PC-3 (cell line): ENCODE measurements around the gene ENO4. TPM values are rescaled to one million over a fixed set of nuclear protein-coding genes. Genes with fewer than 3 reads are reported as not detected.

ENCODE experiments used
- ATAC-seq: fragments of 200-7000 bp; cut with Tn5 transposase; 2 replicates; pipeline ENCODE4 v1.9.1; 2020; ENCODE audit warnings: mild to moderate bottlenecking, moderate library complexity
- Bru-seq: library from RNA; stranded (reverse); fragments of 400-500 nt; gene quantifications from one replicate; lab custom pipeline; 2021; lab: Mats Ljungman, UMichigan
- BruChase-seq, 2 experiments: library from RNA; stranded (reverse); fragments of 400-500 nt; gene quantifications; one replicate each; lab custom pipeline; 2021; lab: Mats Ljungman, UMichigan
- BruUV-seq: library from RNA; stranded (reverse); fragments of 400-500 nt; replicated peaks from 2 replicates; lab custom pipeline; 2021; lab: Mats Ljungman, UMichigan
- CTCF ChIA-PET: fragments of 300-600 bp; sonication (Branson Sonifier 250); formaldehyde crosslinking; loops from one replicate; lab custom pipeline; 2022; ENCODE audit warnings: antibody characterized with exemption; lab: Charles Lee
- POLR2A ChIA-PET: fragments of 300-600 bp; sonication (Branson Sonifier 250); formaldehyde crosslinking; loops from one replicate; lab custom pipeline; 2022; ENCODE audit warnings: antibody characterized with exemption; ENCODE audit not compliant: unreplicated experiment; lab: Charles Lee
- DNase-seq: peaks from one replicate; pipeline ENCODE4 v3.0.0-alpha.2; 2015
- H2AFZ ChIP-seq: fragments of 300-600 bp; sonication (generic); 2 replicates; pipeline ENCODE4 v1.6.0; 2016; ENCODE audit warnings: antibody characterized with exemption, low read length
- H3F3A ChIP-seq: fragments of 300-600 bp; sonication (generic); one replicate; pipeline ENCODE4 v1.6.0; 2017; ENCODE audit warnings: antibody characterized with exemption, low read length, control low read depth, mild to moderate bottlenecking; ENCODE audit not compliant: unreplicated experiment
- H3K27ac ChIP-seq: fragments of 300-600 bp; sonication (generic); 2 replicates; pipeline ENCODE4 v1.5.1; 2016; ENCODE audit warnings: mild to moderate bottlenecking, low read length
- H3K27me3 ChIP-seq: fragments of 300-600 bp; sonication (generic); 2 replicates; pipeline ENCODE4 v1.6.1; 2016; ENCODE audit warnings: low read length, mixed read lengths
- H3K36me3 ChIP-seq: fragments of 300-600 bp; sonication (generic); 2 replicates; pipeline ENCODE4 v1.6.1; 2016; ENCODE audit warnings: low read depth, mixed run types, low read length, mixed read lengths
- H3K4me1 ChIP-seq: fragments of 300-600 bp; sonication (generic); 2 replicates; pipeline ENCODE4 v1.5.1; 2016; ENCODE audit warnings: low read length; ENCODE audit not compliant: insufficient read depth
- H3K4me2 ChIP-seq: fragments of 300-600 bp; sonication (generic); 2 replicates; pipeline ENCODE4 v1.6.0; 2016; ENCODE audit warnings: low read length
- H3K4me3 ChIP-seq: fragments of 300-600 bp; sonication (generic); 2 replicates; pipeline ENCODE4 v1.5.1; 2016; ENCODE audit warnings: mild to moderate bottlenecking, low read length, mixed read lengths
- H3K79me2 ChIP-seq: fragments of 300-600 bp; sonication (generic); 2 replicates; pipeline ENCODE4 v1.6.1; 2017; ENCODE audit warnings: low read length, mixed read lengths
- H3K9ac ChIP-seq: fragments of 300-600 bp; sonication (generic); 2 replicates; pipeline ENCODE4 v1.6.0; 2016; ENCODE audit warnings: mild to moderate bottlenecking, low read length
- H3K9me2 ChIP-seq: fragments of 300-600 bp; sonication (generic); replicated peaks from 2 replicates; pipeline ENCODE4 v1.6.1; 2016; ENCODE audit warnings: mixed run types, low read length, mixed read lengths
- H3K9me3 ChIP-seq: fragments of 300-600 bp; sonication (generic); 2 replicates; pipeline ENCODE4 v1.6.1; 2016; ENCODE audit warnings: low read length, mixed read lengths
- H4K20me1 ChIP-seq: fragments of 300-600 bp; sonication (generic); 2 replicates; pipeline ENCODE4 v1.6.1; 2016; ENCODE audit warnings: low read length, mixed read lengths
- CTCF ChIP-seq: fragments of 300-600 bp; sonication (generic); conservative IDR thresholded peaks from 2 replicates; pipeline ENCODE4 v1.5.1; 2017; ENCODE audit warnings: antibody characterized with exemption, low read depth, mild to moderate bottlenecking, low read length
- EZH2 ChIP-seq: fragments of 300-600 bp; sonication (generic); IDR thresholded peaks from one replicate; pipeline ENCODE4 v1.6.1; 2017; ENCODE audit warnings: antibody characterized with exemption, mild to moderate bottlenecking, low read length; ENCODE audit not compliant: unreplicated experiment
- EZH2phosphoT487 ChIP-seq: fragments of 300-600 bp; sonication (generic); IDR thresholded peaks from 2 replicates; pipeline ENCODE4 v1.6.1; 2018; ENCODE audit warnings: mild to moderate bottlenecking, antibody characterized with exemption, low read length, borderline replicate concordance
- intact Hi-C: fragments of 100-400 bp; cut with micrococcal nuclease; formaldehyde crosslinking; loops from 2 replicates; pipeline ENCODE4 v1.9.0; 2023
- long read RNA-seq: library from polyadenylated mRNA; unstranded; transcript quantifications from one replicate; pipeline ENCODE4 v2.0.0, GENCODE V29; 2021; ENCODE audit not compliant: unreplicated experiment
- total RNA-seq: library from RNA; depleted of rRNA; stranded (reverse); fragments of >200 nt; gene quantifications from 2 replicates; pipeline ENCODE4 v1.2.3, GENCODE V29; 2014; rRNA removed

Gene ENO4
- 0.35 TPM in 1 of 2 replicates, not detected in the other for total RNA-seq
- percentile 18 among the genes with signal in this experiment for Bru-seq, nascent RNA
- BruChase-seq, experiment 1, labeled RNA remaining after a 6-hour chase: percentile 3 among the genes with signal in this experiment
- BruChase-seq, experiment 2, labeled RNA remaining after a 2-hour chase: percentile 15 among the genes with signal in this experiment
- long read RNA-seq, partial matches to known transcripts: 0 of 6 reads
- long read RNA-seq, other reads (novel, unspliced or antisense): 6 of 6 reads

DNA sequence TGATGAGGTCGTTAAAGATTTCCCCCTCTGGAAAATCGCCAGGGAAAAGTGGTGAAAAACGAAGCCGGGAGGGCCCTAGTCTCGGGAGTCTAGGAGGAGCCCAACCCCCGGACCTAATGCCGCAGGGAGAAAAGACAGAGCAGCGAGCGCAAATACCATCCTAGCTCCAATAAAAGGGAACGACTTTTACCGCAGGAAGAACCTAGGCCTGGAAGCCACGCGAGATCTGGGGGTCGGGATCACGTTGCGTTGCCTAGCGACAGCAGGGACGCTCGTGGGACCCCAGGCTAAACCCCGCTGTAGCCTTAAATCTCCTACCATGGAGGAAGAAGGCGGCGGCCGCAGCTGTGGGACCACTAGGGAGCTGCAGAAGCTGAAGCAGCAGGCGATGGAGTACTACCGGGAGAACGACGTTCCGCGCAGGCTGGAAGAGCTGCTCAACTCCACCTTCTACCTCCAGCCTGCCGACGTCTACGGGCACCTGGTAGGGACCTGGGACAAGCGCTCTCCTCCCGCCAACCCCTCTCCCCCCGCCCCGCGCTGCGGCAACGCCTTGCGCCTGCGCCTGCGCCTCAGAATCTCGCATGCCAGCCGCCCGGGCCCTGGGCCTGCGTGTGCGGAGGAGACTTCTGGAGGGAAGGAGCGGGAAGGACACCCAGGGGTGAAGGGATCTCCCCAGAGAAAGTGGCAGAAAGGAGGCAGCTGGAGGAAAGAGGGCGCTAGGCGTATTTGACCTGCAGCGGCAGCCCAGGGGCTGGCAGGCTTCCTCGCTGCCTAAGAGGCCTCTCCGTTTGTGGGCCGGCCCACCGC, at the start of gene ENO4:
TSS of gene ENO4 (plus strand) at position 252 of the 810 bp plus-strand sequence. CDS start at position 320, 68 bp downstream.
- Histone ChIP-seq H3K9me2 (no peaks in the 10 kb centered on the region), H3K4me3 (peak within 1 kb of the TSS; percentile 93), H3K27ac (peak within 1 kb of the TSS; percentile 18; the same call in 1 of the 2 replicates), H3K9ac (peak within 1 kb of the TSS; percentile 89), H4K20me1 (no peaks in the 10 kb centered on the region), H3F3A (no peaks in the 10 kb centered on the region), H3K4me1 (peaks cover 7% of the 10 kb centered on the region), H3K4me2 (peak within 1 kb of the TSS; percentile 80), H2AFZ (peak within 1 kb of the TSS; percentile 97), H3K9me3 (no peaks in the 10 kb centered on the region), H3K27me3 (no peaks in the 10 kb centered on the region), H3K79me2 (no peaks in the 10 kb centered on the region), H3K36me3 (no peaks in the 10 kb centered on the region)
- TSS peak; percentile 76 for BruUV-seq
- peak; percentile 69 for DNase-seq
- TF ChIP-seq CTCF (no peak), EZH2 (no peak), EZH2phosphoT487 (no peak)
- ChIA-PET CTCF (no interaction called here), POLR2A (interaction anchor here (0.5 kb wide), 1 partner anchor 35 kb away, joined by 32 read pairs; no protein-coding TSS in a partner anchor)
- peak; percentile 86 for ATAC-seq
- intact Hi-C loops: loop anchor here (1.0 kb wide), 2 partner anchors 42 to 156 kb away; partner anchors contain the start of gene SHTN1

DNA sequence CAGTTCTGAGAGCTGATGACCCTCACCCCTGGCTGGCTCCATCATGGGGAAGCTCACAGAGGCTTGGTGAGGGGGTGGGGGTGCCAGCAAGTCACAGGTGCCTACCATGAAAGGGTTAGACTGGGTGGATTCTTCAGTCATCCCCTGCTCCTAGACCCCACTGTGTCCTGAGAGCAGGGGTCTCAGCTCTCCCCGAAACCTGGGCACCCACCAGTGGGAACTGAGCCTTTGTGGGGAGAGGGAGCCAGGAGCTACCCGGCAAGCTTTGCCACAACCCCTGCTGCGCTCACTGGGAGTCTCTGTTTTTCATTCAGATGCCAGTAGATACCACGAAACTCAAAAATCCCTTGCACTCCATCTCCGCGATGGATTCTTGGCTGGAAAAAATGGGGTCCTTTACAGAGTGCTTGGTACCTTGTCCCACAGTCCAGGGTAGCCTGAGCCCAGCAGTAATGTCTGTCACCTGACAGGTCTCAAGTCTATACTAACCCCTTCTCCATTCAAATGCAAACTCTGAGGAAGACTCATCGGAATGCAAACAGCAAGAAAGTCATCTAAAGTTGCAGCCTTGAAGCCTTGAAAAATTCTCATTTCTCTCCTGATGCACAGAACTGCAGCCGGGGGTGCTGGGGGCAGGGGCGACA, 48.9 kb upstream of the ENO4 start:
- TF ChIP-seq EZH2 (no peak), EZH2phosphoT487 (no peak), CTCF (no peak)
- H3K9me3 ChIP-seq: no peaks in the 10 kb centered on the region
- POLR2A ChIA-PET: no interaction called here

More for the DNA sequence above, 48.9 kb upstream of the ENO4 start:
- Histone ChIP-seq H3K4me3 (no peak overlapping the region), H3K4me1 (no peaks in the 10 kb centered on the region), H3K9me2 (no peaks in the 10 kb centered on the region), H3F3A (no peaks in the 10 kb centered on the region), H2AFZ (no peak overlapping the region), H3K27ac (no peak overlapping the region), H3K9ac (no peak overlapping the region), H3K79me2 (no peaks in the 10 kb centered on the region), H4K20me1 (no peaks in the 10 kb centered on the region), H3K36me3 (no peaks in the 10 kb centered on the region; the same call in 1 of the 2 replicates), H3K4me2 (no peak overlapping the region), H3K27me3 (no peaks in the 10 kb centered on the region)
- ATAC-seq (no peak), DNase-seq (no peak)
- intact Hi-C loops: no loop called here
- CTCF ChIA-PET: no interaction called here
- BruUV-seq: no TSS peak
